ENCODE data around the gene RPL29.

RPL29 gene

DNA sequence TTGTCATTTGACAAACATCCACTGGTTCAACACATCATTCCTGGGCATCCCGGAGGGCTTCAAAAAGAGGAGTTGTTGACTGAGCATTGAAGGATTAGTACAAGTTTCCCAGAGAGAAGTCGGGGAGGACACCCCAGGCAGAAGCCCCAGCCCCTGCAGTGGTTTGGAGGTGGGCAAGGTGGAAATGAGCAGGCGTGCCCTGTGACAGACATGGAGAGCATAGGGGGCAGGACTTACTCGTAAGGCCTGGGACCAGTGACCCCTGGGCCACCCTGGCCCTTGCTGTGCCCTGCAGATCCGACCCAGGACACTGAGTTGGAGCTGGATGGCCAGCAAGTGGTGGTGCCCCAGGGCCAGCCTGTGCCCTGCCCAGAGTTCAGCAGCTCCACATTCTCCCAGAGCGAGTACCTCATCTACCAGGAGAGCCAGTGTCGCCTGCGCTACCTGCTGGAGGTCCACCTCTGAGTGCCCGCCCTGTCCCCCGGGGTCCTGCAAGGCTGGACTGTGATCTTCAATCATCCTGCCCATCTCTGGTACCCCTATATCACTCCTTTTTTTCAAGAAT lies 47.6 kb downstream of the RPL29 start:
- DNase-seq, result no peak

DNA sequence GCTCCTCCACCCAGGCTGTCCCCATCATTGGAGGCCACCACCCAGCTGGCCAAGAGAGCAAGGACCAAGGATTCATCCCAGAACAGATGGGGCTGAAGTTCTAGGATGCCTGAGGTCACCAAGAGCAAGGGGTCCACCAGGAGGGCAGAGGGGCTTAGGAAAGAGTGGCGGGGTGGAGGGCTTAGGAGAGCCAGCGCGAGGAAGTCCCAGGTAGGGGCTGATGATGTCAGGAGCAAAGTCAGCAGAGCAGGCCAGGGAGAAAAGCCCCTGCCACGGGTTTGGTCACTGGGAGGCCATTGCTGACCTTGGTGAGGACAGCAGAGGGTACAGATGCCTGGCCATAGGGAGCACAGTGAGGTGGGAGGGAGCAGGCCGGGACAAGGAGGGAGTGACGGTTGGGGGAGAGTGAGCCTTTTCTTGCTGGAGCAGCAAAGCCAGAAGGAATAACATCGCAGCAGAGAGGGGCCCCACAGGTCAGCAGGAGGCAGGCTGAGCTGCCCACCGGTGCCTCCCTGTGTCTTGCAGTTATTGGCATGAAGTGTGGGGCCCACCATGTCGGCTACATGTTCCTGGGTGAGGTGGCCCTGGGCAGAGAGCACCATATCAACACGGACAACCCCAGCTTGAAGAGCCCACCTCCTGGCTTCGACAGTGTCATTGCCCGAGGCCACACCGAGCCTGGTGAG lies 48.3 kb downstream of the RPL29 start:
- no peak for DNase-seq

DNA sequence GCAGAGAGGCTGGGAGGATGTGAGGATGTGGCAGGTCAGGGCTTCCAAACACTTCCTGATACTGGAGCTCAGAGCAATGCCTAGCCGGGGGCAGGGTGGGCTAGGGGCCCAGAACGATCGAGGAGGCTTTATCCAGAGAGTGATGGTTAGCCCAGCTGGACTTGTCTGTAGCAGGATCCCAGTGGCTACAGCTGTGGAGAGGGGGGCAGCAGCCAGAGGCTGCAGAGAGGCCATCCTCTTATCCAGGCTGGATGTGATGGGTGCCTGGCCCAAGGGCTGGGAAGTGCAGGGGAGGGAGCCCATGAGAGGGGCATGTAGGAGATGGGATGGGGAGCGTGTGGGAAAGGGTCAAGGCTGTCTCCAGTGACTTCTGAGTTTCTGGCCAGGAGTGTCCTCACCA lies 48.9 kb downstream of the RPL29 start:
- DNase-seq, result no peak

DNA sequence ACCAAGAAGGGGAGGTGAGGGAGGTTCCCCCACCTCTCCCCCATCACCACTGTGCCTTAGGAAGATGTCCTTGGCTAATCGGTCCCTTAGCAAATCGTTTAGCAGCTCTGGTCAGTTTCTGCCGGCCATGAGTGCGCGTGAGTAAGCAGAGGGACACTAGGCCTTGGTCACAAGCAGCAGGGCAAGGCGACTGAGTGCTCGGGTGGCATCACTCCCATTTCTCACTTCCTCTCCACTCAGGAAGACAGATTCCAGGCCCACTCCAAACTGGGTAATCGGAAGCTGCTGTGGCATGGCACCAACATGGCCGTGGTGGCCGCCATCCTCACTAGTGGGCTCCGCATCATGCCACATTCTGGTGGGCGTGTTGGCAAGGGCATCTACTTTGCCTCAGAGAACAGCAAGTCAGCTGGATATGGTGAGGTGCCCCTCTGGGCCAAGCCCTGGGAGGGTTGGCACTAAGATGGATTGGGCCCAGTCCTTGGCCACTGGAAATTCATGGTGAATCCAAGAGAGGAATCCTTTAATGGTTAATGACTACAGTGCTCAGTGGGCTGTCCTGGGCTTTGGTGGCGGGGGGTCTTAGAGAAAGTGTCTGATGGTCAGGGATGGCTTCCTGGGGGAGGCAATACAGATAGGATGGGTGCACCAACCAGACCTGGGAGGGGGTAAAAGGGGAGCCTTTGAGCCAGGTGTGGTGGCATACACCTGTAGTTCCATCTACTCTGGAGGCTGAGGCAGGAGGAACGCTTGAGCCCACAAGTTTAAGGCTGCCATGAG lies 49.6 kb downstream of the RPL29 start:
- DNase-seq, result no peak

DNA sequence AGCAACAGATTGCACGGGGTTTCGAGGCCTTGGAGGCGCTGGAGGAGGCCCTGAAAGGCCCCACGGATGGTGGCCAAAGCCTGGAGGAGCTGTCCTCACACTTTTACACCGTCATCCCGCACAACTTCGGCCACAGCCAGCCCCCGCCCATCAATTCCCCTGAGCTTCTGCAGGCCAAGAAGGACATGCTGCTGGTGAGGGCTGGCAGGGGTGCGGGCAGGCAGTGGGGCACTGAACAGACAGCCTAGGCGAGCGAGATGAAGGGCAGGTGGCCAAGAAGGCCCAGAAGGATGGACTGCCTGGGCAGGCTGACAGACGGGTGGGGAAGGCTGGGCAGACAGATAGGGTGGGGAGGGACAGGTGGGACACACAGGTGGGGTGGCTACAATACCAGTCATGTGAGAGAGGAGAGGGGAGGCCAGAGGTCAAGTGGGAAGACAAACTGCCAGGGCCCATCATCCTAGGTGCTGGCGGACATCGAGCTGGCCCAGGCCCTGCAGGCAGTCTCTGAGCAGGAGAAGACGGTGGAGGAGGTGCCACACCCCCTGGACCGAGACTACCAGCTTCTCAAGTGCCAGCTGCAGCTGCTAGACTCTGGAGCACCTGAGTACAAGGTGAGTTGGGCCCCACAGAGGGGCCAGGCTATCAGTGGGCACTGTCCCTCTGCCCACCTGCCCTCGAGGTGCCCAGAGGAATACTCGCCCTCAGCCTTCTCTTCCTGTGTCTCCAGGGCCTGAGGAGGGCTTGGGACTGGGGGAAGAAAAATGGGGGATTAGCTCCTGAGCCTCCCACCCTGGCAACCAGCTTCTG lies 50.5 kb downstream of the RPL29 start:
- DNase-seq, result no peak

DNA sequence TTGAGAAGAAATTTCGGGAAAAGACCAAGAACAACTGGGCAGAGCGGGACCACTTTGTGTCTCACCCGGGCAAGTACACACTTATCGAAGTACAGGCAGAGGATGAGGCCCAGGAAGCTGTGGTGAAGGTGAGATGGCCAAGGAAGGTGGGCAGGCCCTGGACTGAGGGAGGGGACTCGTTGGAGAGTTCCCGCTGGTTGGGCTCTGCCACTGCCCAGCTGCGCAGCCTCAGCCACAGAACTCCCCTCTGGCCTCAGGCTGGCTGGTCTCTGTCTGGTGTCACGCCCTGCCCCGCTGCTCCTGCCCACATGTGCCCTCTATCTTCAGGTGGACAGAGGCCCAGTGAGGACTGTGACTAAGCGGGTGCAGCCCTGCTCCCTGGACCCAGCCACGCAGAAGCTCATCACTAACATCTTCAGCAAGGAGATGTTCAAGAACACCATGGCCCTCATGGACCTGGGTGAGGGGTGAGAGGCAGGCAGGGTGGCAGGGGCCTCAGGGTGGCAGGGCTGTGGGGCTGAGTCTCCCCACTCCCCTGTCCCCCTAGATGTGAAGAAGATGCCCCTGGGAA lies 51.2 kb downstream of the RPL29 start:
- no peak for DNase-seq

All from anterior cingulate cortex (tissue), 58 donors.